ENCODE data around the gene SLC12A8.

The SLC12A8 gene

DNA sequence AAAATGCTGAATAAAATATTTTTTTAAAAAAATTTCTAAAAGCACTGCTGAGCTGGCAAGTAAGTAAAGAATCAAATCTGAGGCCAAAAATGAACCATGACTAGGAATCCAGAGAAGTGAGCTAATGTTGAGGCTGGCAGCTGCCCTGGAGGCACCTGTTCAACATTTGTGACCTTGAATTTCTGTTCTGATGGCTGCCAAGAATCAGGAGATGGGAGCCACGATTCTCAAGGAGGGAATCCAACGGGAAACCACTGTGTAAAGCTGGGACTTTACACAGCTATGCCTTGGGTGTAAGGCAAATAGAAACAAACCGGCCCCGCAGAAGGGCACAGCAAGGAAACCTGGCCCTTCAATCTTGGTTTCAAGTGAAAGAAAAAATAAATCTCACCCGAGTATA lies 179.4 kb downstream of the SLC12A8 start:
- H3K36me3 ChIP-seq (ENCODE audit: control insufficient read depth, insufficient read depth, low read length) = no peaks in the 10 kb centered on the region
- H3K27me3 ChIP-seq (ENCODE audit: control insufficient read depth, insufficient read depth, low read length) = no peaks in the 10 kb centered on the region
- TF ChIP-seq, protein P1, sequence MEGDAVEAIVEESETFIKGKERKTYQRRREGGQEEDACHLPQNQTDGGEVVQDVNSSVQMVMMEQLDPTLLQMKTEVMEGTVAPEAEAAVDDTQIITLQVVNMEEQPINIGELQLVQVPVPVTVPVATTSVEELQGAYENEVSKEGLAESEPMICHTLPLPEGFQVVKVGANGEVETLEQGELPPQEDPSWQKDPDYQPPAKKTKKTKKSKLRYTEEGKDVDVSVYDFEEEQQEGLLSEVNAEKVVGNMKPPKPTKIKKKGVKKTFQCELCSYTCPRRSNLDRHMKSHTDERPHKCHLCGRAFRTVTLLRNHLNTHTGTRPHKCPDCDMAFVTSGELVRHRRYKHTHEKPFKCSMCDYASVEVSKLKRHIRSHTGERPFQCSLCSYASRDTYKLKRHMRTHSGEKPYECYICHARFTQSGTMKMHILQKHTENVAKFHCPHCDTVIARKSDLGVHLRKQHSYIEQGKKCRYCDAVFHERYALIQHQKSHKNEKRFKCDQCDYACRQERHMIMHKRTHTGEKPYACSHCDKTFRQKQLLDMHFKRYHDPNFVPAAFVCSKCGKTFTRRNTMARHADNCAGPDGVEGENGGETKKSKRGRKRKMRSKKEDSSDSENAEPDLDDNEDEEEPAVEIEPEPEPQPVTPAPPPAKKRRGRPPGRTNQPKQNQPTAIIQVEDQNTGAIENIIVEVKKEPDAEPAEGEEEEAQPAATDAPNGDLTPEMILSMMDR (IDR thresholded peaks at IDR 0.05) = no peak
- H3K27ac ChIP-seq = no peak overlapping the region
- H3K4me2 ChIP-seq (ENCODE audit: low read length) = no peak overlapping the region
- H3K9ac ChIP-seq = no peak overlapping the region
- H3K4me1 ChIP-seq = no peaks in the 10 kb centered on the region
- no peak overlapping the region for H2AFZ ChIP-seq
- no peaks in the 10 kb centered on the region for H3K79me2 ChIP-seq
- no peaks in the 10 kb centered on the region for H3K9me3 ChIP-seq (ENCODE audit: control insufficient read depth, low read length)
- H3K4me3 ChIP-seq (ENCODE audit: low read depth, low read length) = no peak overlapping the region

DNA sequence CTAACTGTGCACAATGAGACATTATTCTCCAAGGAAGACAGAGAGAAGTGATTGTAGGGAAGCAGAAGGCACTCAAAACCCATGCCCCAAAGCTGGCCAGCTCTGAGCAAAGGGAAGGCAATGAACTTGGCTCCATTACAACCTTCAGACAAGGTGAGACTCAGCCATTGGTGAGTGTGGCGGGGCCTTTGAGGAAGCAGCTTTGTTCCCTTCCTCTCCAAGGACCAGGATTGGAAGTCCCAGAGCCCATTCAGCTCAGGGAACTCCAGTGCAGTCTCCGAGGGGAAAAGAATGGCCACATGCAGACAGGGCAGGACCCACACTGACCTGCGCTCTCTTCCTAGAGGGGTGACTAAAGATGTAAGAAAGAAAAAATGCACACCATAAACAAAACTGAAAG lies 179.9 kb downstream of the SLC12A8 start:
- no peaks in the 10 kb centered on the region for H3K36me3 ChIP-seq (ENCODE audit: control insufficient read depth, insufficient read depth, low read length)
- TF ChIP-seq, protein P1 (IDR thresholded peaks at IDR 0.05) = no peak
- no peak overlapping the region for H3K4me2 ChIP-seq (ENCODE audit: low read length)
- no peaks in the 10 kb centered on the region for H3K4me1 ChIP-seq
- no peaks in the 10 kb centered on the region for H3K9me3 ChIP-seq (ENCODE audit: control insufficient read depth, low read length)
- H3K4me3 ChIP-seq (ENCODE audit: low read depth, low read length) = no peak overlapping the region
- no peaks in the 10 kb centered on the region for H3K27me3 ChIP-seq (ENCODE audit: control insufficient read depth, insufficient read depth, low read length)
- no peak overlapping the region for H3K9ac ChIP-seq
- H3K27ac ChIP-seq = no peak overlapping the region
- H2AFZ ChIP-seq = no peak overlapping the region
- no peaks in the 10 kb centered on the region for H3K79me2 ChIP-seq

Data from parathyroid adenoma (tissue), 2 donors.